GM10847 (cell line): Measurements from ENCODE around the gene MYLK4.

Source experiments
- POLR2A ChIP-seq: IDR thresholded peaks from 2 replicates; pipeline ENCODE4 v1.6.1; 2011; ENCODE audit not compliant: insufficient read length; ENCODE audit errors: extremely low read depth

Gene MYLK4

GRCh38 chr6:2765896-2766766 is 15.4 kb upstream of the MYLK4 start:
- TF ChIP-seq POLR2A: no peak

GRCh38 chr6:2765166-2765895 is 14.6 kb upstream of the MYLK4 start, which contains the start of gene WRNIP1:
WRNIP1 (plus strand) TSS chr6:2765393; CDS start chr6:2765623, 230 bp downstream.
- no peak for TF ChIP-seq POLR2A

GRCh38 chr6:2764610-2765165 is 14.0 kb upstream of the MYLK4 start:
- peak; percentile 79 for TF ChIP-seq POLR2A

- no peak for TF ChIP-seq POLR2A
Observed at GRCh38 chr6:2763876-2764540, 13.3 kb upstream of the MYLK4 start.

- no peak for TF ChIP-seq POLR2A
Observed at GRCh38 chr6:2763345-2763841, 12.7 kb upstream of the MYLK4 start.

GRCh38 chr6:2760882-2761842 is 10.4 kb upstream of the MYLK4 start:
- no peak for TF ChIP-seq POLR2A

GRCh38 chr6:2758980-2759379 is 8.3 kb upstream of the MYLK4 start:
- no peak for TF ChIP-seq POLR2A

- TF ChIP-seq POLR2A: no peak
Observed at GRCh38 chr6:2756687-2757224, 6.0 kb upstream of the MYLK4 start.

- no peak for TF ChIP-seq POLR2A
Observed at GRCh38 chr6:2756241-2756640, 5.5 kb upstream of the MYLK4 start.

GRCh38 chr6:2755456-2755855 is 4.7 kb upstream of the MYLK4 start:
- no peak for TF ChIP-seq POLR2A

- no peak for TF ChIP-seq POLR2A
Observed at GRCh38 chr6:2754911-2755310, 4.2 kb upstream of the MYLK4 start.

- no peak for TF ChIP-seq POLR2A
Observed at GRCh38 chr6:2754393-2754792, 3.7 kb upstream of the MYLK4 start.

- no peak for TF ChIP-seq POLR2A
Observed at GRCh38 chr6:2753743-2754142, 3.0 kb upstream of the MYLK4 start.

GRCh38 chr6:2753110-2753489 is 2.4 kb upstream of the MYLK4 start:
- no peak for TF ChIP-seq POLR2A

- TF ChIP-seq POLR2A: no peak
Observed at GRCh38 chr6:2752477-2753109, 1.9 kb upstream of the MYLK4 start.
